HG03521 (cell line): ENCODE results near the gene MB.

Experiments used
- ATAC-seq: cut with Tn5 transposase; IDR thresholded peaks from one replicate; pipeline ENCODE4 v1.9.1; 2021; ENCODE audit warnings: mild to moderate bottlenecking, moderate library complexity; ENCODE audit not compliant: unreplicated experiment

MB gene

GRCh38 chr22:35597692-35598395 lies 19.3 kb downstream of the MB start:
- no peak for ATAC-seq

GRCh38 chr22:35596821-35597220 lies 20.3 kb downstream of the MB start:
- no peak for ATAC-seq

DNA sequence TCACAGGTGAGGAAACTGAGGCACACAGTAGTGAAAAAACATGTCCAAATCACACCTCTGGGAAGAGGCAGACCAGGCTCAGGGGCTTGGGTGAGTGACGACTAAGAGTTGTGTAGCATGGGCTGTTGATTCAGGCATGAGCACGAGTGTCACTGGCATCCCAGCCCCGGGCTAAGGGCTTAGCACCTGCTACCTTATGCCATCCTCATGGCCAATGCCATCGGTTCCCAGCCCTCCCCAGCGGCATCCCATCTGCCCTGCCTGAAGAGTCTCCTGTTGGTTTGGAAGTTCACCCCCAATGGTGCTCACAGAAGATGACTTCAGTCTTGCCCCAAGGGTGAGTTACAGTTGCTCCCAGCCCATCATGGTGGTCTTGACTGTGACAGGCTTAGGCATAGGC lies 22.4 kb downstream of the MB start:
- ATAC-seq = no peak

DNA sequence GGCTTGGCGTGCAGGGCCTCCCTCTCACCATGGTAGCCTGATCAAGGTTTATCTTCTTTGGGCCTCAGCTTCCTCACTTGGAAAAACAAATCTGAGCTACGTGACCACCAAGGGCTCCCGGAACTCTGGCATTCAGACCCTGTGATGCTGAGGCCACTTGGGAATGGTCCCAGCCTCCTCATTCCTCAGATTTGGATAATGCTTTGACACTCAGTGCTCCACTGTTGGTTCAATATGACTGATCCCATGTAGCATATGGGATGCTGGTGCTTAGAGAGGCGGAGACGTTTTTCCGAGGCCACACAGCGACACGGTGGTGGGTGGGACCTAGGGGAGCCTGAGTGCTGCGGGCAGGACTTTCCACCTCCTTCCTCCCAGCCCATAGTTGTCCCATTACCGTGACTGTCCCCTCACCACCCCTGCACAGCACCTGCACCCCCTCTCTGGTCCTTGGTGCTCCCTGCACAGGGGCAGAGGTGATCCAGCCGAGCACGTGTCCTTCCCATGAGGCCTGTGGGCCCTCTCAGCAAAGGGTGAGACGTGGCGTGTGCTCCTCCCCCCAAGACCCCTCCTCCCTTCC lies 23.1 kb downstream of the MB start:
- no peak for ATAC-seq

DNA sequence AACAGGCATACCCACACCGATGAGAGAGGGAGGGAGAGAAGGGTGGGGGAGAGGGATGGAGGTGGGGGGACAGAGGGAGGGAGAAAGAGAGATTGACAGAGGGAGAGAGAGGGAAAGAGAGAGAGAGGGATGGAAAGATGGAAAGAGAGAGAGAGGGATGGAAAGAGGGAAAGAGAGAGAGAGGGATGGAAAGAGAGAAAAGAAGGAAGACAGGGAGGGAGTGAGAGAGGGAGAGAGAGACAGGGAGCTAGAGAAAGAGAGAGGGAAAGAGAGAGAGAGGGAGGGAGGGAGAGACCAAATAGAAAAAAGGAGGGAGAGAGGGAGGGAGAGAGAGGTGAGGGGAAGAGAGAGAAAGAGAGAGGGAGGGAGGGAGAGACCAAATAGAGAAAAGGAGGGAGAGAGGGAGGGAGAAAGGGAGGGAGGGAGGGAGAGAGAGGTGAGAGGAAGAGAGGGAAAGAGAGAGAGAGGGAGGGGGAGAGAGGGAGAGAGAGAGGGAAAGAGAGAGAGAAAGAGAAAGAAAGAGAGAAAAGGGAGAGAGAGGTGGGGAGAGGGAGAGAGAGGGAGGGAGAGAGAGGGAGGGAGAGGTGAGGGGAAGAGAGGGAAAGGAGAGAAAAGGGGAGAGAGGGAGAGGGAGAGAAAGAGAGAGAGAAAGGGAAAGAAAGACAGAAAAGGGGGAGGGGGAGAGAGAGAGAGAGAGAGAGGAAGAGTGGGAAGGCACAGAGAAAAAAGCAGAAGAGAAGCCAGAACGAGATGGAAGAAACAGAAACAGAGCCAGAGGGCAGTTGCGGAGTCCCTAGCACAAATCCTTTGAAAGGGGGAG lies 23.8 kb downstream of the MB start:
- ATAC-seq = no peak

GRCh38 chr22:35592418-35592967 lies 24.6 kb downstream of the MB start:
- ATAC-seq = no peak

DNA sequence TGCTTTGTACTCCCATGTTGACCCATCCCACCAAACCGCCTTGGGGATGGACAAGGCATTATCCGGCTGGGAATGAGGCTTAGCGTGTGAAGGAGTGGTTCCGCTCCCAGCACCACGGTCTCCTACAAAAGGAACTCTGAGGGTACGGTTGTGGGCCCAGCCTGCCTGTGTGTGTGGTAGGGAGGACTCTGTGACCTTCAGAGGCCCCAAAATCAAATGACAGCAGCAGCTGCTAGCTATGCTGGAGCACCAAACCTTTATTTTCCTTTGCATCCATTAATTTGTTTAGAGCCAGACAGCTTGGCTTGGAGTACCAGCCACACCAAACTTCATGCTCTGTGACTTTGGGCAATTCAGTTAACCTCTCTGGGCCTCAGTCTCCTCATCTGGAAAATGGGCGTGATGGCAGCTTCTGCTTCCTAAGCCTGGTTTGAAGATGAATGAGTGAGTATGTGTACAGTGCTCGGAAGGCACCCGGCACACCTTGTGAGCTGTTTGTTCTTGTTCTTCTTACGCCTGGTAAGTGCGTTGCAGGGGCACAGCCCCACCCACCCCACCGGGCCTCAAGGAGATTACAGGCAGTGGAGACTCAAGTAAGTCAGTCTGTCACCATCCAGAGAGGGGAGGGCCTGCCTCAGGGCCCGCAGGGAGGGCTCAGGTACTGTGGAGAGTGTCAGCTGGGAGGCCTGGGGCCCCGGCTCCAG lies 25.3 kb downstream of the MB start:
- no peak for ATAC-seq

GRCh38 chr22:35590634-35591295 lies 26.4 kb downstream of the MB start:
- ATAC-seq = no peak

DNA sequence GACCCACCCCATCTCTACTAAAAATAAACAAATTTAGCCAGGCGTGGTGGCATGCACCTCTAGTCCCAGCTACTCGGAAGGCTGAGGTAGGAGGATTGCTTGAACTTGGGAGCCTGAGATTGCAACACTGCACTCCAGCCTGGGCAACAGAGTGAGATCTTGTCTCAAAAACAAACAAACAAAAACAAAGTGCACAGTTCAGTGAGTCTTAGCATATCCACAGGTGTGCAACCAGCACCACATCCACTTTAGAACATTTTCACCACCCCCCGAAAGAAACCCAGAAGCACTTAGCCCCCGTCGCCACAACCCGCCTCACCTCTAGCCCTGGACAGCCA lies 27.4 kb downstream of the MB start:
- no peak for ATAC-seq

GRCh38 chr22:35589071-35589755 lies 27.9 kb downstream of the MB start:
- ATAC-seq = no peak

GRCh38 chr22:35587896-35588295 lies 29.2 kb downstream of the MB start:
- no peak for ATAC-seq

GRCh38 chr22:35587447-35587870 lies 29.7 kb downstream of the MB start:
- ATAC-seq = no peak

DNA sequence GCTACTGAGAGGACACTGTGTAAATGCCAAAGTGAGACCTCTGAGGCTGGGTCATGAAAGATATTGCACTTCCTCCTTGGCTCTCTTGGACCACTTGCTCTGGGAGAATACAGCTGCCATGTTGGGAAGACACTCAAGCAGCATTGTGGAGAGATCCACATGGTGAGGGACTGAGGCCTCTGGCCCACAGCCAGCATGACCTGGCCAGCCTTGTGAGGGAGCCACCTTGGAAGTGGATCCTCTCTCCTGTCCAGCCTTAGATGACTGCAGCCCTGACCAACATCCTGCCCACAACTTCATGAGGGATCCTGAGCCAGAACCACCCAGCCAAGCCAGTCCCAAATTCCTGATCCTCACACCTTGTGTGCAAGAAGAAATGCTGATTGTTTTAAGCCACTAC lies 30.4 kb downstream of the MB start:
- ATAC-seq = no peak

DNA sequence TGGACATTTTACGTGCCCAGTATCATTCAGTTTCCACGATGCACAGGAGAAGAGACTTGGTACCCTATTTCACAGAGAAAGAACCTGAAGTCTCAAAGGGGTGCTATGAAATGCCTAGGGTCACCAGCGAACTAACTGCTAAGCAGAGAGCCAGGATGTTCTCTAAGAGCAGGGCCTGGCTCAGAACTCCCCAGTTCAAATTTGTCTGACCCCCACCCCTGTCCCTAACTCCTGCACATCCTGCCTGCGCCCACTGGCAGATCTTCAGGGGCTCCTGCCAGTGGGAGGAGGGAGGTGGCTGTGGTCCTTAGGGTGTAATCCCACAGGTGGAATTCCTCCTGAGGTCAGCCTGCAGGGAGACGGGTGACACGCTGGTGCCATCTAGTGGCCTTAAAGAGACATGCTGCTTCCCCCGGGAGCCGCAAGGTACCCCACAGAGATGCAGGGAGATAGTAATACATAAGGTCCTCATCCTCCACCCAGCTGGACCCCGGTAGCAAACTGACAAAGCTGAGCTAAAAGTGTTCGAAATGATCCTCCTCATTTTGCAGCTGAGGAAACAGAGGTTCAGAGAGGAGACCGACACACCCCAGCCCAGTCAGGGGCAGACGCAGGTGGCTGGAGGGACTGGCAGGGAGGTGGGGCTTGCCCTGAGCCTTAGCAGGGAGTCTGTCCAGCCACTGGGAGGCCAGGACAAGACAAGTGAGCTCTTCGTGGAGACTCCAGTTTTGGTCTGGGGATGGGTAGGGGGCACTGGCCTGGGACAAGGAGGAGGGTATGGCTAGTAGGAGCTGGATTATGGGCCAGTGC lies 34.1 kb downstream of the MB start:
- ATAC-seq = no peak

DNA sequence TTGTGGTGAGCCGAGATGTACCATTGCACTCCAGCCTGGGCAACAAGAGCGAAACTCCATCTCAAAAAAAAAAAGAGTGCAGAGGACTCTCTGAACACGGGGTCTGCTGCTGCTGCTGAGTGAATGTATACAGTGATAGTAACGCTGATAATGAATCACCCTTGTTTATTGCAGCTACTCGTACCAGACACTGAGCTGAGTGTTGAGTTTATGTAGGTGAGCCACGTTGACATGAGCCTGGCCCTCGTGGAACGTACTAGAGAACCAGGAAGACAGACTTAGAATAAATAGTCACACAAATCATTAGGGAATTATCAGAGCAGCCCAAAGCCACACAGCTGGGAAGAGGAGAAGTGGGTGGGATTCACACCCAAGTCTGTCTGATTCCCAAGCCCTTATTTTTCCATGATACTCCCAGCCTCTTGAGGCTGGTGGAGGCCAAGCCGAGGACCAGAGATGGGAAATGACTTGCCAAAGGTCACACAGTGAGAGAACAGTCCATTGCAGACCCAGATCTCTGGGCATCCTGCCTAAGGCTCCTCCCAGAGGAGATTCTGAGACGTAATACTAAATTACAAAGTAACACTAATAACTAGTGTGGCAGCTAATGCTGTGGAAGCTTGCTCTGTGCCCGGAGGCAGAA lies 34.8 kb downstream of the MB start:
- ATAC-seq = no peak

DNA sequence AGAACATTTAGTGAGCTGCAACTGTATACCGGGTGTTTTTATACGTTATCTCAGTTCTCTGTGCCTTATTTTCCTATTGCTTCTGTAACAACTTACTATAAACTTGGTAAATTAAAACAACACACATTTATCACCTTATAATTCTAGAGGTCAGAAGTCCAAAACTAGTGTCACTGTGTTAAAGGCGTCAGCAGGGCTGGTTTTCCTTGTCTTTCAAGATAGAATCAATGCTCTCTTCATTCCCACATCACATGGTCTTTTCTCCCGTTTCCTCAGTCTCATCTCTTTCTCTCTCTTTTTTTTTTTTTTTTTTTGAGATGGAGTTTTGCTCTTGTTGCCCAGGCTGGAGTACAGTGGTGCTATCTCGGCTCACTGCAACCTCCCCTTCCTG lies 36.1 kb downstream of the MB start:
- no peak for ATAC-seq

GRCh38 chr22:35580351-35581022 lies 36.6 kb downstream of the MB start:
- no peak for ATAC-seq

DNA sequence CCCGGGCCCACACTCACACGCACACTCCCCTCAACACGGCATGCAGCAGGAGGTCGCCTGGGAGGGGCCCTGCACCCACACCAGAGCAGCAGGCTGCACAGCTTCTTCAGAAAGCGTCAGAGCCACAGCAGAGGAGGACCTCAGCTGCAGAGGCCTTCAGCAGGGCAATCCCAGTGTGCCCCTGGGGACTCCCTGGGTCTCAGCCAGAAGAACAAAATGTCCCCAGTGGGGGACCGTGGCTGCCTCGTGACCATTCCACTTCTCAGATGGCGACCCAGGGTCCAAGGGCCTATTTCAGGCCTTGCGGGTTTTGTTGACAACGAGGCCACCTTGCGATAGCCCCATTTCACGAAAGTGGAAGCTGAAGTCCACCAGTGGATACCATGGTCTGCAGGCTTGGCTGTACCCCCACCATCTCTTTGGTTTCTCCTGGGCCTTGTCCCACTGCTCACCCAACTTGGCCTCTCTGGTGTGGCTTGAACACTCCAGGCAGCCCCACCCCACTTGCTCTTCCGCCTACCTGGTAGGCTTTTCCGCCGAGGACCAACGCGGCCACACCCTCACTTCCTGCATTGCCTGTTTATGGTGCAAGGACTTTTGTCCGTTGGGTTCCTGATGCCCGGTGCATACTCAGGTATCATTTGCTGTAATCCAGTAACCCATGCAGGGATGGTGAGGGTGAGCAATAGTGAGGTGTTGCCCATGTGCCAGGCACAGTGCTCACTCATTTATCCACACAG lies 38.1 kb downstream of the MB start:
- no peak for ATAC-seq
